H9 (cell line): Measurements from ENCODE around the gene SOCS3. TPM values are rescaled to one million over a fixed set of nuclear protein-coding genes. Genes with fewer than 3 reads are reported as not detected.

ENCODE experiments used
- DNase-seq: peaks from one replicate; pipeline ENCODE4 v3.0.0-alpha.2; 2017
- H2AFZ ChIP-seq: one replicate; pipeline ENCODE4 v1.6.1; 2013; ENCODE audit warnings: mild to moderate bottlenecking, low read length, control low read depth, moderate library complexity
- H2AK5ac ChIP-seq: 2 replicates; pipeline ENCODE4 v1.6.1; 2013; ENCODE audit warnings: low read length, control low read depth, mixed read lengths; ENCODE audit not compliant: insufficient read length
- H2BK120ac ChIP-seq: one replicate; pipeline ENCODE4 v1.6.1; 2013; ENCODE audit warnings: low read depth, mild to moderate bottlenecking, low read length, control low read depth, inconsistent platforms; ENCODE audit not compliant: poor library complexity, severe bottlenecking
- H2BK12ac ChIP-seq: 2 replicates; pipeline ENCODE4 v1.6.1; 2013; ENCODE audit warnings: low read length, control low read depth, mixed read lengths, low read depth; ENCODE audit not compliant: insufficient read length
- H2BK15ac ChIP-seq: 2 replicates; pipeline ENCODE4 v1.6.1; 2013; ENCODE audit warnings: low read depth, low read length, control low read depth
- H2BK20ac ChIP-seq: one replicate; pipeline ENCODE4 v1.6.1; 2013; ENCODE audit warnings: low read depth, mild to moderate bottlenecking, low read length, control low read depth, inconsistent platforms; ENCODE audit not compliant: poor library complexity, severe bottlenecking
- H2BK5ac ChIP-seq: 2 replicates; pipeline ENCODE4 v1.6.1; 2013; ENCODE audit warnings: low read length, control low read depth, mixed read lengths; ENCODE audit not compliant: insufficient read length
- H3K14ac ChIP-seq: 2 replicates; pipeline ENCODE4 v1.6.1; 2013; ENCODE audit warnings: low read length, control low read depth; ENCODE audit not compliant: insufficient read depth
- H3K18ac ChIP-seq: 2 replicates; pipeline ENCODE4 v1.6.1; 2013; ENCODE audit warnings: low read depth, mild to moderate bottlenecking, mixed read lengths, low read length, control low read depth; ENCODE audit not compliant: insufficient read length
- H3K23ac ChIP-seq: 2 replicates; pipeline ENCODE4 v1.6.1; 2013; ENCODE audit warnings: low read length, control low read depth, mixed read lengths, low read depth; ENCODE audit not compliant: insufficient read length
- H3K23me2 ChIP-seq: 2 replicates; pipeline ENCODE4 v1.6.1; 2013; ENCODE audit warnings: low read depth, mild to moderate bottlenecking, mixed read lengths, low read length, control low read depth; ENCODE audit not compliant: insufficient read length, poor library complexity, severe bottlenecking
- H3K27ac ChIP-seq: 2 replicates; pipeline ENCODE4 v1.5.1; 2013; ENCODE audit warnings: low read length, control low read depth, mixed read lengths, low read depth; ENCODE audit not compliant: insufficient read length
- H3K27me3 ChIP-seq: 2 replicates; pipeline ENCODE4 v1.6.1; 2013; ENCODE audit warnings: low read length, control low read depth, inconsistent platforms; ENCODE audit not compliant: insufficient read depth
- H3K4ac ChIP-seq: 2 replicates; pipeline ENCODE4 v1.6.1; 2013; ENCODE audit warnings: low read depth, mild to moderate bottlenecking, control low read depth, inconsistent platforms, low read length, moderate library complexity
- H3K4me1 ChIP-seq: 2 replicates; pipeline ENCODE4 v1.6.1; 2013; ENCODE audit warnings: low read length, control low read depth, inconsistent platforms; ENCODE audit not compliant: insufficient read depth
- H3K4me2 ChIP-seq: 2 replicates; pipeline ENCODE4 v1.6.1; 2013; ENCODE audit warnings: low read length, control low read depth, mixed read lengths; ENCODE audit not compliant: insufficient read length, insufficient read depth
- H3K56ac ChIP-seq: 2 replicates; pipeline ENCODE4 v1.6.1; 2013; ENCODE audit warnings: low read depth, mild to moderate bottlenecking, mixed read lengths, low read length, control low read depth; ENCODE audit not compliant: insufficient read length
- H3K79me1 ChIP-seq: 2 replicates; pipeline ENCODE4 v1.6.1; 2013; ENCODE audit warnings: low read depth, mild to moderate bottlenecking, moderate library complexity, low read length, control low read depth, inconsistent platforms; ENCODE audit not compliant: insufficient read depth, poor library complexity, severe bottlenecking
- H3K79me2 ChIP-seq: 2 replicates; pipeline ENCODE4 v1.6.1; 2013; ENCODE audit warnings: low read length, control low read depth, inconsistent platforms; ENCODE audit not compliant: insufficient read depth
- H3K9ac ChIP-seq: 2 replicates; pipeline ENCODE4 v1.6.1; 2013; ENCODE audit warnings: low read length, control low read depth, mixed read lengths; ENCODE audit not compliant: insufficient read length; ENCODE audit errors: extremely low read depth
- H3K9me3 ChIP-seq: one replicate; pipeline ENCODE4 v1.6.1; 2013; ENCODE audit warnings: low read depth, low read length, inconsistent platforms; ENCODE audit not compliant: control insufficient read depth
- H3T11ph ChIP-seq: one replicate; pipeline ENCODE4 v1.6.1; 2013; ENCODE audit warnings: mild to moderate bottlenecking, low read length, control low read depth, inconsistent platforms
- H4K20me1 ChIP-seq: one replicate; pipeline ENCODE4 v1.6.1; 2013; ENCODE audit not compliant: control insufficient read depth, insufficient read length, insufficient read depth
- H4K5ac ChIP-seq: 2 replicates; pipeline ENCODE4 v1.6.1; 2013; ENCODE audit warnings: low read depth, mild to moderate bottlenecking, mixed read lengths, low read length, control low read depth; ENCODE audit not compliant: insufficient read length
- H4K8ac ChIP-seq: replicated peaks from 2 replicates; pipeline ENCODE4 v1.6.1; 2013; ENCODE audit warnings: low read length, control low read depth, mixed read lengths, low read depth; ENCODE audit not compliant: insufficient read length
- H4K91ac ChIP-seq: 2 replicates; pipeline ENCODE4 v1.6.1; 2013; ENCODE audit warnings: low read depth, mild to moderate bottlenecking, moderate library complexity, mixed read lengths, low read length, control low read depth; ENCODE audit not compliant: insufficient read length
- H3K27ac Mint-ChIP-seq, 3 experiments: 2 replicates in 2 of 3; 3 replicates in 1 of 3; pipeline ENCODE4 v1.8.0; 2020 to 2021; ENCODE audit warnings: mixed read lengths in 3 of 3, mild to moderate bottlenecking in 1 of 3, moderate library complexity in 1 of 3
- H3K27me3 Mint-ChIP-seq: 2 replicates; pipeline ENCODE4 v1.8.0; 2021; ENCODE audit warnings: low read depth, mild to moderate bottlenecking, moderate library complexity, mixed read lengths
- H3K36me3 Mint-ChIP-seq, 3 experiments: 2 replicates in 2 of 3; 3 replicates in 1 of 3; pipeline ENCODE4 v1.8.0; 2020 to 2021; ENCODE audit warnings: low read depth in 3 of 3, mixed read lengths in 3 of 3; ENCODE audit not compliant: insufficient read depth in 1 of 3
- H3K4me1 Mint-ChIP-seq, 2 experiments: 2 replicates each; pipeline ENCODE4 v1.8.0; 2020; ENCODE audit warnings: mixed read lengths in 2 of 2
- H3K4me3 Mint-ChIP-seq, 2 experiments: 2 replicates in 1 of 2; 3 replicates in 1 of 2; pipeline ENCODE4 v1.8.0; 2020 to 2021; ENCODE audit warnings: mild to moderate bottlenecking in 2 of 2, mixed read lengths in 2 of 2, moderate library complexity in 1 of 2
- H3K9me3 Mint-ChIP-seq, 2 experiments: 2 replicates in 1 of 2; 3 replicates in 1 of 2; pipeline ENCODE4 v1.8.0; 2020; ENCODE audit warnings: mild to moderate bottlenecking in 2 of 2, mixed read lengths in 2 of 2, moderate library complexity in 1 of 2
- CTCF ChIP-seq: fragments of 200-600 bp; sonication (generic); conservative IDR thresholded peaks from 3 replicates; pipeline ENCODE4 v1.8.0; 2021; ENCODE audit warnings: antibody characterized with exemption, mild to moderate bottlenecking
- WGBS: extraction: QIAGEN DNeasy Blood & Tissue Kit; methylation state at CpG from one replicate; pipeline ENCODE4 v1.1.7; 2013; ENCODE audit warnings: missing lambda C conversion rate, low lambda C conversion rate, mixed read lengths; ENCODE audit not compliant: insufficient read length; ENCODE audit errors: extremely low coverage; 5-methylcytosine and 5-hydroxymethylcytosine counted together
- total RNA-seq: library from RNA; stranded (reverse); gene quantifications from 2 replicates; pipeline ENCODE4 v1.2.1, GENCODE V29; 2021

SOCS3 gene
- total RNA-seq, 1 experiment from 2014 or later = 9.5 TPM

- no peaks in the 10 kb centered on the region for H3K9me3 ChIP-seq
- H4K91ac ChIP-seq = no peak overlapping the region
- Mint-ChIP-seq H3K4me3 (no peak overlapping the region), H3K27me3 (peaks cover 22% of the 10 kb centered on the region), H3K27ac (peak overlapping the region; percentile 55 to 94 (median 64); a peak in 4 of 7 replicates), H3K36me3 (peaks cover 3 to 9% (median 4%) of the 10 kb centered on the region in 3 experiments; a peak in 4 of 7 replicates), H3K9me3 (peaks cover 12 to 17% of the 10 kb centered on the region in 2 experiments), H3K4me1 (peaks cover 8 to 12% of the 10 kb centered on the region in 2 experiments)
- no peak overlapping the region for H3K56ac ChIP-seq
- TF ChIP-seq CTCF = peak; percentile 36; the same call in 2 of the 3 replicates
- no peak overlapping the region for H2BK20ac ChIP-seq
- no peak overlapping the region for H2BK120ac ChIP-seq
- H3T11ph ChIP-seq = no peak overlapping the region
- no peak overlapping the region for H3K4ac ChIP-seq
- H2BK5ac ChIP-seq = no peak overlapping the region
- H3K23me2 ChIP-seq = no peaks in the 10 kb centered on the region
- no peaks in the 10 kb centered on the region for H3K27me3 ChIP-seq
- H3K23ac ChIP-seq = no peak overlapping the region
- peak; percentile 86 for DNase-seq
- H3K18ac ChIP-seq = no peak overlapping the region
- no peak overlapping the region for H2BK15ac ChIP-seq
- no peak overlapping the region for H2BK12ac ChIP-seq
- H3K27ac ChIP-seq = no peak overlapping the region
- no peaks in the 10 kb centered on the region for H3K4me1 ChIP-seq
- no peak overlapping the region for H3K4me2 ChIP-seq
- H3K79me2 ChIP-seq = no peaks in the 10 kb centered on the region
- H4K8ac ChIP-seq = no peak overlapping the region
- WGBS = no CpG with 5 or more reads among the region's 13 CpGs
- no peak overlapping the region for H4K5ac ChIP-seq
- H2AFZ ChIP-seq = no peak overlapping the region
- no peak overlapping the region for H3K9ac ChIP-seq
- no peaks in the 10 kb centered on the region for H3K79me1 ChIP-seq
- no peaks in the 10 kb centered on the region for H4K20me1 ChIP-seq
- H2AK5ac ChIP-seq = no peak overlapping the region
- no peak overlapping the region for H3K14ac ChIP-seq
Observed at GRCh38 chr17:78307887-78308638, 51.8 kb downstream of the SOCS3 start.
